NT2/D1 (cell line): Measurements from ENCODE around the gene RPS23.

Experiments used
- DNase-seq: peaks from one replicate; pipeline ENCODE4 v3.0.0-alpha.2; 2011; ENCODE audit warnings: low read depth, low spot score
- H3K27me3 ChIP-seq: 2 replicates; pipeline ENCODE4 v1.6.0; 2011; ENCODE audit warnings: mild to moderate bottlenecking; ENCODE audit not compliant: insufficient read length, insufficient read depth
- H3K36me3 ChIP-seq: 2 replicates; pipeline ENCODE4 v1.6.1; 2011; ENCODE audit warnings: mild to moderate bottlenecking, low read length, mixed read lengths; ENCODE audit not compliant: insufficient read depth, insufficient read length
- H3K4me1 ChIP-seq: 2 replicates; pipeline ENCODE4 v1.5.1; 2011; ENCODE audit not compliant: insufficient read depth, insufficient read length
- H3K4me3 ChIP-seq: 2 replicates; pipeline ENCODE4 v1.5.1; 2011; ENCODE audit warnings: low read depth; ENCODE audit not compliant: insufficient read length
- H3K9ac ChIP-seq: 2 replicates; pipeline ENCODE4 v1.6.0; 2011; ENCODE audit warnings: low read depth; ENCODE audit not compliant: insufficient read length
- H3K9me3 ChIP-seq: 2 replicates; pipeline ENCODE4 v1.5.1; 2011; ENCODE audit warnings: mild to moderate bottlenecking, low read length; ENCODE audit not compliant: insufficient read depth
- SUZ12 ChIP-seq: IDR thresholded peaks from 2 replicates; pipeline ENCODE4 v1.6.1; 2011; ENCODE audit not compliant: insufficient read length, insufficient read depth; ENCODE audit errors: extremely low read depth
- YY1 ChIP-seq: IDR thresholded peaks from 2 replicates; pipeline ENCODE4 v1.6.1; 2011; ENCODE audit not compliant: insufficient read length, insufficient read depth
- ZNF274 ChIP-seq: IDR thresholded peaks from 2 replicates; pipeline ENCODE4 v1.6.1; 2011; ENCODE audit warnings: mild to moderate bottlenecking, low read depth, low read length

Gene RPS23

DNA sequence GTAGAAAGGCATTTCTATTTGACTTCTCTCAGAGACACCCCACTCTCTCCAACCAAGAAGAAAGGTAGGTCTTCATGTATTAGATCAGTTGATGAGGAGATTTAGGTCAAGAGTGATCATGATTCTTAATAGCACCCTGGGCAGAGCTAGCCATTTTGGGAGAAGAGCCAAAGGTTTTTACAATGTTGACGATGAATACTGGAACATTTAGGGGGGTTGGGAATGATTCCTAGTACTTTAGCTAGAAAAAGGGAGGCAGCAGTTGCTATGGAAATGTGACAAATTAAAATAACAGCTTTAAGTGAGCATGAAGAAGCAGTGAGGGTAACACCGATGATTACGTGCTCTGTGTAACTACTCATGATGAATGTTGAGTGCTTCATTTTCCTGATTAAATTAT, 9.5 kb upstream of the RPS23 start:
- no peak overlapping the region for H3K4me3 ChIP-seq
- no peaks in the 10 kb centered on the region for H3K27me3 ChIP-seq
- no peak overlapping the region for H3K9ac ChIP-seq
- peaks cover 1% of the 10 kb centered on the region for H3K4me1 ChIP-seq
- H3K9me3 ChIP-seq = no peaks in the 10 kb centered on the region
- H3K36me3 ChIP-seq = no peaks in the 10 kb centered on the region
- no peak for DNase-seq
- no peak for TF ChIP-seq SUZ12
- no peak for TF ChIP-seq ZNF274
- TF ChIP-seq YY1 = no peak

DNA sequence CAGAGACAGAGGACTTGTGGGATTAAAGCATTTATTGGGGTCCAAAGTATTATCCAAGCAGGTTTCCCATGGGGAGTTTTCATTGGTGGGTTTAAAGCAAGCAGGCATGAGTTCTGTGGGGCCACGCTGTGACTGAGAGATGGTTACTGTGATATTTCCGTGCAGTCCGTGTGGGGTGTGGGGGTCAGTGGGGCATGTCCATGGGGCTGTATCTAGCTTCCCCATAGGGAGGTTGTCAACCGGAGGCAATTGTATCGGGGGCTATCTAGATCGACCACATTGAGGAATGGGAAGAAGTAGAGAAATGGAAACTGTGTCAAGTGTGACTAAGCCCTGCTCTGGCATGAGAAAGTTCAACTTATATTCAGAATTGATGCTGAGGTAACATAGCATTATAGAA, 7.1 kb upstream of the RPS23 start:
- no peaks in the 10 kb centered on the region for H3K36me3 ChIP-seq
- TF ChIP-seq ZNF274 = no peak
- TF ChIP-seq YY1 = no peak
- TF ChIP-seq SUZ12 = no peak
- DNase-seq = no peak

DNA sequence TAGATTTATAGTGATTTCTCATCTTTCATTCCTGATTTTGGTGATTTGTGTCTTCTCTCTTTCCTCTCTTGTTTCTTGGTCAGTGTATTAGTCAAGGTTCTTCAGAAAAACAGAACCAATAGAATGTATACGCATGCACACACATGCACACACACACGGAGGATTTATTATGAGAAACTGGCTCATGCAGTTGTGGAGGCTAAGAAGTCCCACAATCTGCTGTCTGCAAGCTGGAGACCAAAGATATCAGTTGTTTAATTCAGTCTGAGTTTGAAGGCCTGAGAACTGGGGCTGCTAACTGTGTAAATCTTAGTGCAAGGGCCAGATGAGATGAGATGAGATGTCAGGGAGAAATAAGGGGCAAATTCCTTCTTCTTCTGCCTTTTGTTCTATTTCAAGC, 5.7 kb upstream of the RPS23 start:
- Histone ChIP-seq H3K4me3 (no peak overlapping the region), H3K27me3 (no peaks in the 10 kb centered on the region), H3K9me3 (no peaks in the 10 kb centered on the region), H3K36me3 (no peaks in the 10 kb centered on the region), H3K4me1 (no peaks in the 10 kb centered on the region), H3K9ac (no peak overlapping the region)
- TF ChIP-seq YY1 = no peak
- TF ChIP-seq ZNF274 = no peak
- TF ChIP-seq SUZ12 = no peak
- DNase-seq = no peak

More for the DNA sequence above, 7.1 kb upstream of the RPS23 start:
- Histone ChIP-seq H3K9ac (no peak overlapping the region), H3K9me3 (no peaks in the 10 kb centered on the region), H3K4me1 (no peaks in the 10 kb centered on the region), H3K4me3 (no peak overlapping the region), H3K27me3 (no peaks in the 10 kb centered on the region)

DNA sequence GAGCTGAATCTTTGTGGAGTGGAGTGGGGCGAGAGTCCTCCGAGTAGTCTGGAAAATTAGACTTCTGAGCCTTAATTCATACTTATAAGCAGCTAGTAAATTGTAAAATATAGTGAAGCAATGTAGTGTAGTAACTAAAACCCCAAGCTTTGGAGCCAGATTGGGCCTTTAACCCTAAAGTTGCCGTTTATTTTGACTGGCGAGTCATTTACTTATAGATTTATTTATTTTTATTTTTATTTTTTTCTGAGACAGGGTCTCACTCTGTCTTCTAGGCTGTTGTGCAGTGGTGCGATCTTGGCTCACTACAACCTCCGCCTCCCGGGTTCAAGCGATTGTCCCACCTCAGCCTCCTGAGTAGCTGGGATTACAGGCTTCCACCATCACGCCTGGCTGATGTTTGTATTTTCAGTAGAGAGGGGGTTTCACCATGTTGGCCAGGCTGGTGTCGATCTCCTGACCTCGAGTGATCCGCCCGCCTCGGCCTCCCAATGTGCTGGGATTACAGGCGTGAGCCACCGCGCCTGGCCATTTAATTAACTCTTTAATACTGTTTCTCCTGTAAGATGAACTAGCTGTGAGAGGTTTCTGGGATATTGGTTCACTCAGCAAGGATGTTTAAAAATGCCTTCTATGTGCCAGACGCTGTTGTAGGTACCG, 687 bp upstream of the RPS23 start:
- TF ChIP-seq ZNF274 (no peak), SUZ12 (no peak), YY1 (no peak)

DNA sequence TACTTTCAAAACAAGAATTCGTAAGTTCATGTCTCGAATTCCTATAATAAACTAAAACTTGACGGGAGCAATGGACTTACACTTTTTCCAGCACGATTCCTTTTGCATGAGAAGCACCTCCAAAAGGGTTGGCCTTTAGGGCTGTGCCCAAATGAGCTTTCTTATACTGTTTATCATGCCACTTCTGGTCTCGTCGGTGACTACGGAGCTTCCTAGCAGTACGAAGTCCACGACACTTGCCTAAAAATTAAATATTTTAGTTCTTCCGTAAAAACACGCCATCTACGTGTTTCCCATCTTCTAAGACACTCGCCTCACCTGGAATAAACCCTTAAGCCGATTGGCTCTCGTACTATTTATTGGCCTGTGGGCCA, 554 bp downstream of the RPS23 start:
- TF ChIP-seq YY1 = no peak
- TF ChIP-seq SUZ12 = no peak
- no peak for TF ChIP-seq ZNF274
- peaks cover 2% of the 10 kb centered on the region for H3K4me1 ChIP-seq

More for the DNA sequence above, 687 bp upstream of the RPS23 start:
- Histone ChIP-seq H3K36me3 (peaks cover 39% of the 10 kb centered on the region), H3K9me3 (no peaks in the 10 kb centered on the region), H3K4me3 (peak overlapping the region; percentile 92), H3K27me3 (no peaks in the 10 kb centered on the region), H3K4me1 (peaks cover 2% of the 10 kb centered on the region), H3K9ac (peak overlapping the region; percentile 95)
- no peak for DNase-seq

DNA sequence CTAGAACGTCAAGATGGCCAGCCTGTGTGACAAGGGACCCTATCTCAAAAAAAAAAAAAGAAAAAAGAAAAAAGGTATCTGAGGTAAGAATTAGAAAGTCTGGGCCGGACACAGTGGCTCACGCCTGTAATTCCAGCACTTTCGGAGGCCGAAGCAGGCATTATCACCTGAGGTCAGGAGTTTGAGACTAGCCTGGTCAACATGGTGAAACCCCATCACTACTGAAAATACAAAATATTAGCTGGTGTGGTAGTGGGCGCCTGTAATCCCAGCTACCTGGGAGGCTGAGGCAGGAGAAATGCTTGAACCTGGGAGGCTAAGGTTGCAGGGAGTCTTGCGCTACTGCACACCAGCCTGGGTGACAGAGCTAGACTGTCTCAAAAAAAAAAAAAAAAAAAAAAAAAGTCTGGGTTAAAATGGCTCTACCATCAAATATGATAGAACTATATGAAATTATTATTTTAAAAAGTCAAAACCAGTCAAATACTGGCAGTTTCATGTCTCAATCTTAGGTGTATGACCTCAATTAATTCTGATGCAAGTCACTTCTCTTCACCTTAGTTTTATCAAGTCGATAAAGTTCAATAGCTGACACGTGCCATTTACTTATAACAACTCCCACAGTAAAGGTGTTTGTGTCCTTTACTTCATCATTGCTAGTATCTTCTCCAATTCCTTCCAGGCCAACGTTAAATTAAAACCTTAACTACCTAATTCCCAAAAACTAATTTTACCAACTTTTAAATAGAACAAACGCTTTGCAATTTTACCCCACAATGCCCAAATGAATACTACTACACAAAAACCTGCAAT, 1.1 kb downstream of the RPS23 start:
- TF ChIP-seq SUZ12 (no peak), YY1 (no peak), ZNF274 (no peak)

More for the DNA sequence above, 554 bp downstream of the RPS23 start:
- peaks cover 39% of the 10 kb centered on the region for H3K36me3 ChIP-seq
- no peaks in the 10 kb centered on the region for H3K27me3 ChIP-seq
- H3K9me3 ChIP-seq = no peaks in the 10 kb centered on the region
- peak overlapping the region; percentile 95 for H3K9ac ChIP-seq
- no peak for DNase-seq
- peak overlapping the region; percentile 92 for H3K4me3 ChIP-seq

DNA sequence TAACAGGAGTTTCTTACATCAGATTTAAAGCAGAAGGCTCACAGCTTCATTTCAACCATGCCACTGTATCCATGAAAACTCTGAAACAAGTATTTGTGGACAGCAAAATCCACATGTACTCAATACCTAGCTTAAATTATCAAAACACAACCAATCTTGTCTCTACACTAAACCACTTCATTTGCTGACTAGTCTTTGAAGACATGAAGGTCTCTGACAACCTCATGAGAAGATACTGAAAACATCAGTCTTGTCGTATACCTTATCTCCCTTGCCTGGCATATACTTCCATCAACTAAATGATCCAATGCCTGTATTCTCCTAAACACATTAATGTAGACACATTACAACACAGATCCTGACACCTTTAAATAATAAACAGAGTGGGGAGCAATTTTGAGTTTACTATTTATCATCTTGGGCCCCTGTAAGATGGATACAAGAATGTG, 2.9 kb downstream of the RPS23 start:
- Histone ChIP-seq H3K9me3 (no peaks in the 10 kb centered on the region), H3K36me3 (peaks cover 39% of the 10 kb centered on the region), H3K27me3 (no peaks in the 10 kb centered on the region), H3K9ac (no peak overlapping the region), H3K4me1 (peaks cover 2% of the 10 kb centered on the region), H3K4me3 (no peak overlapping the region)
- TF ChIP-seq SUZ12 = no peak
- TF ChIP-seq YY1 = no peak
- TF ChIP-seq ZNF274 = no peak
- no peak for DNase-seq

More for the DNA sequence above, 1.1 kb downstream of the RPS23 start:
- Histone ChIP-seq H3K36me3 (peaks cover 39% of the 10 kb centered on the region), H3K9ac (peak overlapping the region; percentile 95), H3K9me3 (no peaks in the 10 kb centered on the region), H3K4me1 (peaks cover 2% of the 10 kb centered on the region), H3K4me3 (peak overlapping the region; percentile 92), H3K27me3 (no peaks in the 10 kb centered on the region)
- DNase-seq = no peak
